Measurements from ENCODE around the gene PPIL1. TPM values are rescaled to one million over a fixed set of nuclear protein-coding genes. Genes with fewer than 3 reads are reported as not detected.

PPIL1 gene
- total RNA-seq, 1 donor from 2014 or later = 33.4 TPM

DNA sequence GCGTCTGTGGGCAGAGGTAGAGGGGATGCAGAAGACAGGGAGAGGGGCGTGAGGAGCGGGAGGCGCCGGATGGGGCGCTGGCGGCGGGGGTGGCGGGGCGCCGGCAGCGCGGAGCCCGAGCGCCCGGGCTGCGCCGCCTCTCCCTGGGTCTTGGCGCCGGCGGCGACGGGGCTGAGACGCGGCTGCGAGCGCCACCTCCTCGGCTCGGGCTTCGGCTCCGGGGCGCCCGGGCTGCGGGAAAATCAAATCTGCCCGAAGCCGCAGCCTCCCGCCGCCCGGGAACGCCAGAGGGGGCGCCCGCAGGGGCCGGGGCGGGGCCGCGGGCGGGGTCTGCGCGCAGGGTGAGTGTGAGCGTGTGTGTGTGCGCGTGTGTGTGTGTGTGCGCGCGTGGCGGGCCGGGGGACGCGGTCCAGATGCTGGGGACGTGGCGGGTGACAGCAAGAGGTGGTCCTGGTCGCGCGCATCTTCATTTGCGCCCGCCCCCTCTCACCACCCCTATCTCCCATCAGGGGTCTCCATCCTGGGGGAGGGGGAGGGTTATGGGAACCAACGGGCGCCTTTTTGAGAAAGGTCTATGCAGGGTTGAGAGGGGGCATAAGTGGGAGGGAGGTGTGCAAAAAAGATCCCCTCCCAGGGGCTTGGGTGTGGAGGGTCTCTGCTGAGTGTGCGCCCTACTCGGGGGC is 34.7 kb downstream of the PPIL1 start:
- H3K4me1 Mint-ChIP-seq (ENCODE audit: unreplicated experiment) = peaks cover 44% of the 10 kb centered on the region
- H3K27me3 Mint-ChIP-seq (ENCODE audit: unreplicated experiment) = peaks cover 9% of the 10 kb centered on the region
- H3K4me3 Mint-ChIP-seq (ENCODE audit: unreplicated experiment) = peak overlapping the region; percentile 91

DNA sequence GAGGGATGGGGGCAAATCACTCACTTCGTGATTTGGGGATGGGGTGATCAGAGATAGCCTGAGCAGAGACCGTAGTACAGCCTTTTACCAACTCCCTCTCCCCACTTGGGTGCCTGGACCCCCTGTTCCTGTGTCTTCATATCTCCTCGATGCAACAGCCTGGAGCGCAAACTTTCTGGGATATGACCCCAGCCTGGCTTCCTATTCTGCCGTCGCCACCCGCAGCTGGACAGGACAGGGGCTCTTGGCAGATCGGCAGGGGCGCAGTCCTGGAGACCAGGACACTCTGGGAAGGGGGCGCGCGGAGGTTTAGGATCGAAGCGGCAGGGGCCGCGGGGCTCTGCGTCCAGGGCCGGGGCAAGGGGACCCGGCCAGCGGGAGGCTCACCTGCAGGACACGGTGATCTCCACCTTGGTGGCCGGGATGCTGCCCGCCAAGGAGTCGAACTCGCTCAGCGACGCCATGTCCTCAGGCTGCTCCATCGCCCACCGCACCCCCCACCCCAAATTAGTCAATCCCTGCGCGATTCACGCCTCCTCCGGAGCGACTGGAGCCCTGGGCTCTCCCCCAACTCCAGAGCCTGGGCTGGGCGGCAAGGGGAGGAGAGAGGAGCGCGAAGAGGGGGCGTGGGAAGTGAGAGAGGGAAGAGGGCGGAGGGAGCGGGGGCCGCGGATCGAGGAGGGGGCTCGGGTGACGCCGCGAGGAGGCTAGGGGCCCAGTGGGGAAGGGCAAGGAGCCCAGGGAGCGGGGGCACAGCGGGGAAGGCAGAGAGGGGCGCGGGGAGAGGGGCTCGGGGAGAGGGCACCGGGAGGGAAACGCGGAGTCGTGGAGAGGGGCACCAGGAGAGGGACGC is 35.5 kb downstream of the PPIL1 start, which contains the start of gene CPNE5:
TSS of gene CPNE5 (minus strand) at position 549 of the 853 bp plus-strand sequence. CDS start at position 482, 67 bp downstream.
- Mint-ChIP-seq H3K4me1 (ENCODE audit: unreplicated experiment) (peaks cover 50% of the 10 kb centered on the region), H3K9me3 (ENCODE audit: unreplicated experiment) (no peaks in the 10 kb centered on the region), H3K27me3 (ENCODE audit: unreplicated experiment) (peaks cover 11% of the 10 kb centered on the region), H3K4me3 (ENCODE audit: unreplicated experiment) (peak within 1 kb of the TSS; percentile 91), H3K36me3 (ENCODE audit: low read depth, unreplicated experiment) (peaks cover 16% of the 10 kb centered on the region), H3K27ac (ENCODE audit: unreplicated experiment) (peak within 1 kb of the TSS; percentile 15)
- TF ChIP-seq, protein P1, sequence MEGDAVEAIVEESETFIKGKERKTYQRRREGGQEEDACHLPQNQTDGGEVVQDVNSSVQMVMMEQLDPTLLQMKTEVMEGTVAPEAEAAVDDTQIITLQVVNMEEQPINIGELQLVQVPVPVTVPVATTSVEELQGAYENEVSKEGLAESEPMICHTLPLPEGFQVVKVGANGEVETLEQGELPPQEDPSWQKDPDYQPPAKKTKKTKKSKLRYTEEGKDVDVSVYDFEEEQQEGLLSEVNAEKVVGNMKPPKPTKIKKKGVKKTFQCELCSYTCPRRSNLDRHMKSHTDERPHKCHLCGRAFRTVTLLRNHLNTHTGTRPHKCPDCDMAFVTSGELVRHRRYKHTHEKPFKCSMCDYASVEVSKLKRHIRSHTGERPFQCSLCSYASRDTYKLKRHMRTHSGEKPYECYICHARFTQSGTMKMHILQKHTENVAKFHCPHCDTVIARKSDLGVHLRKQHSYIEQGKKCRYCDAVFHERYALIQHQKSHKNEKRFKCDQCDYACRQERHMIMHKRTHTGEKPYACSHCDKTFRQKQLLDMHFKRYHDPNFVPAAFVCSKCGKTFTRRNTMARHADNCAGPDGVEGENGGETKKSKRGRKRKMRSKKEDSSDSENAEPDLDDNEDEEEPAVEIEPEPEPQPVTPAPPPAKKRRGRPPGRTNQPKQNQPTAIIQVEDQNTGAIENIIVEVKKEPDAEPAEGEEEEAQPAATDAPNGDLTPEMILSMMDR (IDR thresholded peaks at IDR 0.05; ENCODE audit: unreplicated experiment) = no peak
- peak; percentile 42 for DNase-seq (ENCODE audit: low spot score)

More for the DNA sequence above, 34.7 kb downstream of the PPIL1 start:
- DNase-seq (ENCODE audit: low spot score) = peak; percentile 69
- Mint-ChIP-seq H3K27ac (ENCODE audit: unreplicated experiment) (no peak overlapping the region), H3K9me3 (ENCODE audit: unreplicated experiment) (no peaks in the 10 kb centered on the region), H3K36me3 (ENCODE audit: low read depth, unreplicated experiment) (peaks cover 18% of the 10 kb centered on the region)
- TF ChIP-seq, protein P1 (IDR thresholded peaks at IDR 0.05; ENCODE audit: unreplicated experiment) = peak; percentile 25

DNA sequence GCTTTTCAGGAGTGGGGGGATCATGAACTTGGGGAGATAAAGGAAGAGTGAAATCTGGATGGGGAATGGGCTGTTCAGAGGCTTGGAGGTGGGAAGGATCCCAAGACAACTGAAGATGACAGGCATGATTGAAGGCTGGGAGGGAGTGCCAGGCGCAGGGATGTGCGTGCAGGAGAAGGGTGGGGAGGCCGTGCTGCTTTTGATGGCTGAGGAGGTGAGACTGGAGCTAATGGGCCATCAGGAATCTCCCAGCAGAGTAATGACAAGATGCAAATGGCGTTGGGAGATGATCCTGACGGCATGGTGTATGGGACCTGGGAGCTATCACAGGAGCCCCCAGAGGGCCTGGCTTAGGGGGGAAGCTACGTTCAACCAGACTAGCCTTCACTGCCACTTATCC is 36.9 kb downstream of the PPIL1 start:
- H3K36me3 Mint-ChIP-seq (ENCODE audit: low read depth, unreplicated experiment) = peaks cover 22% of the 10 kb centered on the region
- peaks cover 11% of the 10 kb centered on the region for H3K27me3 Mint-ChIP-seq (ENCODE audit: unreplicated experiment)
- H3K4me3 Mint-ChIP-seq (ENCODE audit: unreplicated experiment) = peak overlapping the region; percentile 86

DNA sequence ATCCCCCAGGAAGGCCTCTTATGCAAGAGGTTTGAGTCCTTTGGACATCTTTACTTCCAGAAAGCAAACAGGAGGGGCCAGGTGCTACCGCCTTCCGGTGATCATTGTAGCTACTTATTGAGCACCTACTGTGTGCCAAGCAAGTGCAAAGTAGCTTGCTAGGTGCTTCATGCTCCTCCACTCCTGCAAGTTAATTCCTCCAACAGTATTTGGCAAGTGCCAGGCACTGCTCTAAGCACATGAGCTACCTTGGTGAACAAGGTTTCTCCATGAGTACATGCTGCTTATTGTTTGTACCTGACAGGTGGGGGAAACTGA is 37.6 kb downstream of the PPIL1 start:
- TF ChIP-seq, protein P1 (IDR thresholded peaks at IDR 0.05; ENCODE audit: unreplicated experiment) = no peak
- Mint-ChIP-seq H3K4me1 (ENCODE audit: unreplicated experiment) (peaks cover 42% of the 10 kb centered on the region), H3K27ac (ENCODE audit: unreplicated experiment) (no peak overlapping the region), H3K4me3 (ENCODE audit: unreplicated experiment) (no peak overlapping the region), H3K27me3 (ENCODE audit: unreplicated experiment) (peaks cover 11% of the 10 kb centered on the region), H3K36me3 (ENCODE audit: low read depth, unreplicated experiment) (peaks cover 22% of the 10 kb centered on the region), H3K9me3 (ENCODE audit: unreplicated experiment) (no peaks in the 10 kb centered on the region)
- no peak for DNase-seq (ENCODE audit: low spot score)

More for the DNA sequence above, 36.9 kb downstream of the PPIL1 start:
- Mint-ChIP-seq H3K27ac (ENCODE audit: unreplicated experiment) (peak overlapping the region; percentile 15), H3K9me3 (ENCODE audit: unreplicated experiment) (no peaks in the 10 kb centered on the region), H3K4me1 (ENCODE audit: unreplicated experiment) (peaks cover 46% of the 10 kb centered on the region)
- TF ChIP-seq, protein P1 (IDR thresholded peaks at IDR 0.05; ENCODE audit: unreplicated experiment) = no peak
- no peak for DNase-seq (ENCODE audit: low spot score)

Measured in endothelial cell (in vitro differentiated cells).